HK-2 (cell line): ENCODE results near the gene SPAG7.
"Not testable (repeated sequence)": the region's sequence is repeated elsewhere in the genome, so short reads cannot be mapped to it uniquely, and the experiment has no call there.

ENCODE experiments used
- DNase-seq: peaks from one replicate; pipeline ENCODE4 v3.0.0-alpha.2; 2018; ENCODE audit not compliant: unreplicated experiment

Gene SPAG7

DNA sequence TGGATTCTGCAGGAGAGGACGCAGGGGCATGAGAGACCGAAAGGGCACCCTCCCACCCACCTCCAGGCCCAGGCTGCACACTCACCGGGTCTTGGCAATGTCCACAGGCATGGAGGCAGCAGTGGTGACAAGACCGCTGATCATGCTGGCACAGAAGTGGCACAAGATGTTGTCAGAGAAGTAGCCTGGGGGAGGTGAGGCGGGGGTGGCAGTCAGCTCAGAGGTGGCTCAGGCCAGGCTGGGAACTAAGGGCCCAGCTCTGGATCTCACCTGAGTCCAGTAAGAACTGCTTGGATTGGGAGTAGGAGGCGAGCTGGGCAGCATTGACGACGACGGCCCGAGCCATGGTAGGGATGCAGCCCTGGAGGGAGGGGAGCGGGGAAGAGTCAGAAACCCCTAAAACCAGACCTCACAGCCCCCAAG is 29.5 kb downstream of the SPAG7 start:
- DNase-seq, result no peak

GRCh38 chr17:4937553-4937952 is 30.1 kb downstream of the SPAG7 start:
- no peak for DNase-seq

DNA sequence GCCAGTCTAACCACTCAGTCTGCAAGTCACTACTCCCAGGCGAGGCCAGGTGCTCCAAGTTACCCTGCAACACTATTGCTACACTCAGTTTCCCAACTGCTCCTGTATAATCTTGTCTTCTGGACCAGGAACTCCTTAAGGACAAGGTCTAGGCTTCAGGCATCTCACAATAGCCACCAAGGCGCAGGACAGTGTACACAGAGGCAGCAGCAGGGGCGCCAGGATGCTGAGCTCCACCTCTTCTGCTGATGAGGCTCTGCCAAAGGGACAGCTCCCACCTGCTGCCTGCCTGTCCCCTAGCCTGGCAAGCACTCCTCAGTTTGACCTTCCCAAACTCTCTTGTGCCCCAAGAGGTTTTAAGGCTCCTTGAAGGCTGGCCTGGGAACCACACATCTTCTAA is 31.2 kb downstream of the SPAG7 start:
- no peak for DNase-seq

DNA sequence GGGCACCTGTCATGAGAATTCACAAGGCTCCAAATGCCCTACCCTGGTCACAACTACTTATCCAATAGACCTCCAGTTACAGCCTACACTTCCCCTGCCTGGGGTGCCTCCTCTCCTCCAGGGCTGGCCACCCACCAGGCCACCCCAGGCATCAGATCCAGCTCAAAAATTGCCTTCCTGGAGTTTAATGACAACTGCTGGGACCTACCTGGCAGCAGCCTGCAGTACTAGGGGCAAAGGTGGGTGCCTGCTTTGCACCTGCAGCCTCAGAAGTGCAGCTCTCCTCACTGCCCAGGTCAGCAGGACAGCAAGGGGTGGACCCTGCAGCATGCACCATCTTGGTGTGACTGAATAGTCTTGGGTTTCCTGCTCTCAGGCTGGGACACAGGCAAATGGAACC is 32.0 kb downstream of the SPAG7 start:
- DNase-seq, result no peak

DNA sequence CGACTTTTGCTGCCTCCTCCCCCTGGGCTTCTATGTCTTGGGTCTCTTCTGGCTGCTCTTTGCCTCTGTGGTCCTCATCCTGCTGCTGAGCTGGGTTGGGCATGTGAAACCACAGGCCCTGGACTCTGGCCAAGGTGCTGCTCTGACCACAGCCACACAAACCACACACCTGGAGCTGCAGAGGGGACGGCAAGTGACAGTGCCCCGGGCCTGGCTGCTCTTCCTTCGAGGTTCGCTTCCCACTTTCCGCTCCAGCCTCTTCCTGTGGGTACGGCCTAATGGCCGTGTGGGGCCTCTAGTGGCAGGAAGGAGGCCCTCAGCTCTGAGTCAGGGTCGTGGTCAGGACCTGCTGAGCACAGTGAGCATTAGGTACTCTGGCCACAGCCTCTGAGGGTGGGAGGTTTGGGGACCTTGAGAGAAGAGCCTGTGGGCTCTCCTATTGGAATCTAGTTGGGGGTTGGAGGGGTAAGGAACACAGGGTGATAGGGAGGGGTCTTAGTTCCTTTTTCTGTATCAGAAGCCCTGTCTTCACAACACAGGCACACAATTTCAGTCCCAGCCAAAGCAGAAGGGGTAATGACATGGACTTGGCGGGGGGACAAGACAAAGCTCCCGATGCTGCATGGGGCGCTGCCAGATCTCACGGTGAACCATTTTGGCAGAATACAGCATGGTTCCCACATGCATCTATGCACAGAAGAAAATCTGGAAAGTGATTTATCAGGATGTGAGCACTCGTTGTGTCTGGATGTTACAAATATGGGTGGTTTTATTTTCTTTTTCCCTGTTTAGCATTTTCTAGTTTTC is 33.2 kb downstream of the SPAG7 start:
- DNase-seq, result peak; percentile 86

DNA sequence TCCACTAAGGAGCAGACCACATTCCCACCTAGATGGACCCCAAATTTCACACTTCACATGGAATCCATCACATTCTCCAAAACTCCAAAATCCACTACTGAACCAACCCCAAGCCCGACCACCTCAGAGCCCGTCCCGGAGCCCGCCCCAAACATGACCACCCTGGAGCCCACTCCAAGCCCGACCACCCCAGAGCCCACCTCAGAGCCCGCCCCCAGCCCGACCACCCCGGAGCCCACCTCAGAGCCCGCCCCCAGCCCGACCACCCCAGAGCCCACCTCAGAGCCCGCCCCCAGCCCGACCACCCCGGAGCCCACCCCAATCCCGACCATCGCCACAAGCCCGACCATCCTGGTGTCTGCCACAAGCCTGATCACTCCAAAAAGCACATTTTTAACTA is 34.0 kb downstream of the SPAG7 start:
- no peak for DNase-seq

DNA sequence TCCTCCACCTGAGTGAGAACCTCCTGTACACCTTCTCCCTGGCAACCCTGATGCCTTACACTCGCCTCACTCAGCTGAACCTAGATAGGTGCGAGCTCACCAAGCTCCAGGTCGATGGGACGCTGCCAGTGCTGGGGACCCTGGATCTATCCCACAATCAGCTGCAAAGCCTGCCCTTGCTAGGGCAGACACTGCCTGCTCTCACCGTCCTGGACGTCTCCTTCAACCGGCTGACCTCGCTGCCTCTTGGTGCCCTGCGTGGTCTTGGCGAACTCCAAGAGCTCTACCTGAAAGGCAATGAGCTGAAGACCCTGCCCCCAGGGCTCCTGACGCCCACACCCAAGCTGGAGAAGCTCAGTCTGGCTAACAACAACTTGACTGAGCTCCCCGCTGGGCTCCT is 34.9 kb downstream of the SPAG7 start:
- DNase-seq, result no peak

DNA sequence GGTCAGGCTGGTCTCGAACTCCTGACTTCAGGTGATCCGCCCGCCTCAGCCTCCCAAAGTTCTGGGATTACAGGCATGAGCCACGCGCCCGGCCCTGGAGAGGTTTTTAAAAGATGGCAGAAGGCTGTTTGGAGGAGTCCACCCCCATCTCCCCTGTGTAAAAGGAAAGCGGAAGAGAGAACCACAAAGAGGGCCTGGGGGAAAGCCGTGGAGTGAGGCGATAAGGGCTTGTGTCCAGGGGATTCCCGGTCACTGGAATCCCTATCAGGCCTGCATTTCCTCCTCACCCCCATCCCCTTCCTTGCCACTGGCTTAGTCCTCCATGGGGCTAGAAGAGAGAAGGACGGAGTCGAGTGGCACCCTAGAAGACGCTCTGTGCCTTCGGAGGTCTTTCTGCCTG is 35.7 kb downstream of the SPAG7 start, which contains the start of gene GP1BA:
Gene GP1BA, plus strand, starts transcription at position 315 of the 400 bp plus-strand sequence. CDS start 328 bp downstream, outside the sequence.
- no peak for DNase-seq

- no peak for DNase-seq
Measured at GRCh38 chr17:4928881-4929280, 38.7 kb downstream of the SPAG7 start.

DNA sequence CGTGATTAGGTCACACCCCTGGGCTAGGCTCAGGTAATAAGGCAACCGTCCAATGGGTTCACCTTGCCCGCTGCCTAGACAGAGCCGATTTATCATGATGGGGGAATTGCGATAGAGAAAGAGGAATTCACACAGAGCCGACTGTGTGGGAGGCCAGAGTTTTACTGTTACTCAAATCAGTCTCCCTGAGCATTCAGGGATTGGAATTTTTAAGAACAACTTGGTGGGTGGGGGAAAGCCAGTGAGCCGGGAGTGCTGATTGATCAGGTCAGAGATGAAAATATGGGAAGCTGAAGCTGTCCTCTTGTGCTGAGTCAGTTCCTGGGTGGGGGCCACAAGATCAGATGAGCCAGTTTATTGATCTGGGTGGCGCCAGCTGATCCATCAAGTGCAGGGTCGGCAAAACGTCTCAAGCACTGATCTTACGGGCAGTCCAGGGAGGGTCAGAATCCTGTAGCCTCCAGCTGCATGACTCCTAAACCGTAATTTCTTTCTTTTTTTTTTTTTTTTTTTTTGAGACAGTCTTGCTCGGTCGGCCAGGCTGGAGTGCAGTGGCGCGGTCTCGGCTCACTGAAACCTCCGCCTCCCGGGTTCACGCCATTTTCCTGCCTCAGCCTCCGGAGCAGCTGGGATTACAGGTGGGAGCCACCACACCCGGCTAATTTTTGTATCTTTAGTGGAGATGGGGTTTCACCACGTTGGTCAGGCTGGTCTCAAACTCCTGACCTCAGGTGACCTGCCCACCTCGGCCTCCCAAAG is 40.9 kb downstream of the SPAG7 start:
- not testable (repeated sequence) for DNase-seq

GRCh38 chr17:4921320-4921719 is 46.3 kb downstream of the SPAG7 start:
- DNase-seq, result no peak

DNA sequence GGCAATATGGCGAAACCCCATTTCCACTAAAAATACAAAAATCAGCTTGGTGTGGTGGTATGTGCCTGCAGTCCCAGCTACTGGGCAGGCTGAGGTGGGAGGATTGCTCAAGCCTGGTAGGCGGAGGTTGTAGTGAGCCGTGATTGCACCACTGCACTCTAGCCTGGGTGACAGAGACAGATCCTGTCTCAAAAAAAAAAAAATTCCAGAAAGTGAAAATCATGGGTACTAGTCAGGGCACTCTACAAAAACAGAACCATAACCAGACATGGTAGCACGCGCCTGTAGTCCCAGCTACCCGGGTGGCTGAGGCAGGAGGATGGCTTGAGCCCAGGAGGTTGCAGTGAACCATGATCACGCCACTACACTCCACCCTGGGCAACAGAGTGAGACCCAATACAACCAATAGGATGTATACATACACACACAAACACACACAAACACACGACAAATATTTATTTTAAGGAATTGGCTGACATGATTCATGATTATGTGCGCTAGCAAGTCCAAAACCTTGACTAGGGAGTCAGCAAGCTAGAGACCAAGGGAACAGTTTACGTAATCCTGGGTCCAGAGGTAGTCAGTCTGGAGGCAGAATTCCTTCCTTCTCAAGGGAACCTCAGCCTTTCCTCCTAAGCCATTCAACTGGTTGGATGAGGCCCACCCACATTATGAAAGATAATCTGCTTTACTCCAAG is 47.1 kb downstream of the SPAG7 start:
- DNase-seq, result no peak

GRCh38 chr17:4919511-4920047 is 48.0 kb downstream of the SPAG7 start:
- no peak for DNase-seq

- DNase-seq, result not testable (repeated sequence)
Measured at GRCh38 chr17:4914551-4914950, 53.1 kb downstream of the SPAG7 start.

GRCh38 chr17:4913994-4914393 is 53.6 kb downstream of the SPAG7 start:
- DNase-seq, result no peak
